Measurements from ENCODE around the gene SLC15A4.

GRCh38 chr12:128814411-128815261 lies 9.1 kb downstream of the SLC15A4 start:
- TF ChIP-seq, protein P1, sequence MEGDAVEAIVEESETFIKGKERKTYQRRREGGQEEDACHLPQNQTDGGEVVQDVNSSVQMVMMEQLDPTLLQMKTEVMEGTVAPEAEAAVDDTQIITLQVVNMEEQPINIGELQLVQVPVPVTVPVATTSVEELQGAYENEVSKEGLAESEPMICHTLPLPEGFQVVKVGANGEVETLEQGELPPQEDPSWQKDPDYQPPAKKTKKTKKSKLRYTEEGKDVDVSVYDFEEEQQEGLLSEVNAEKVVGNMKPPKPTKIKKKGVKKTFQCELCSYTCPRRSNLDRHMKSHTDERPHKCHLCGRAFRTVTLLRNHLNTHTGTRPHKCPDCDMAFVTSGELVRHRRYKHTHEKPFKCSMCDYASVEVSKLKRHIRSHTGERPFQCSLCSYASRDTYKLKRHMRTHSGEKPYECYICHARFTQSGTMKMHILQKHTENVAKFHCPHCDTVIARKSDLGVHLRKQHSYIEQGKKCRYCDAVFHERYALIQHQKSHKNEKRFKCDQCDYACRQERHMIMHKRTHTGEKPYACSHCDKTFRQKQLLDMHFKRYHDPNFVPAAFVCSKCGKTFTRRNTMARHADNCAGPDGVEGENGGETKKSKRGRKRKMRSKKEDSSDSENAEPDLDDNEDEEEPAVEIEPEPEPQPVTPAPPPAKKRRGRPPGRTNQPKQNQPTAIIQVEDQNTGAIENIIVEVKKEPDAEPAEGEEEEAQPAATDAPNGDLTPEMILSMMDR (IDR thresholded peaks at IDR 0.05; ENCODE audit: low read length): no peak
- no peak for TF ChIP-seq EZH2 (optimal IDR thresholded peaks at IDR 0.05; ENCODE audit: low read depth, low read length)
